K562 (cell line): Measurements from ENCODE around the gene PCSK7.

Experiments used
- CBFB ChIP-seq: sonication (generic); formaldehyde crosslinking; IDR thresholded peaks from 2 replicates; pipeline ENCODE4 v1.4.0; 2020; ENCODE audit warnings: mild to moderate bottlenecking, missing genetic modification reagents
- FOXJ3 ChIP-seq: sonication (generic); formaldehyde crosslinking; IDR thresholded peaks from 2 replicates; pipeline ENCODE4 v1.4.0; 2020; ENCODE audit warnings: mild to moderate bottlenecking, missing genetic modification reagents
- GTF2F1 ChIP-seq: IDR thresholded peaks from 2 replicates; pipeline ENCODE4 v1.6.1; 2011; ENCODE audit warnings: low read depth, low read length, improper control_type of control experiment
- HDGF ChIP-seq: fragments of 450-650 bp; IDR thresholded peaks from 2 replicates; pipeline ENCODE4 v1.6.1; 2016
- L3MBTL2 ChIP-seq: fragments of 450-650 bp; IDR thresholded peaks from 2 replicates; pipeline ENCODE4 v1.6.1; 2016; ENCODE audit warnings: mild to moderate bottlenecking, moderate library complexity
- NR2C1 ChIP-seq, 2 experiments: fragments of 450-650 bp; IDR thresholded peaks; 2 replicates each; pipeline ENCODE4 v1.6.1; 2017; ENCODE audit warnings: mild to moderate bottlenecking in 2 of 2, antibody characterized with exemption in 1 of 2, inconsistent platforms in 1 of 2, missing compliant biosample characterization in 1 of 2, missing genetic modification characterization in 1 of 2
- RBM15 ChIP-seq: fragments of 200-400 bp; formaldehyde crosslinking; IDR thresholded peaks from 2 replicates; pipeline ENCODE4 v1.6.1; 2018; ENCODE audit warnings: mild to moderate bottlenecking, low read length, moderate library complexity; ENCODE audit not compliant: insufficient read depth
- RFX7 ChIP-seq: fragments of 250-450 bp; sonication (Bioruptor Pico); IDR thresholded peaks from 2 replicates; pipeline ENCODE4 v1.5.1; 2021; ENCODE audit warnings: mild to moderate bottlenecking
- SREBF1 ChIP-seq: fragments of 150-350 bp; IDR thresholded peaks from 2 replicates; pipeline ENCODE4 v1.6.1; 2014; ENCODE audit warnings: antibody characterized with exemption, low read depth, low read length, borderline replicate concordance
- TAF1 ChIP-seq: IDR thresholded peaks from 2 replicates; pipeline ENCODE4 v1.6.1; 2011; ENCODE audit warnings: mild to moderate bottlenecking, low read length, moderate library complexity; ENCODE audit not compliant: insufficient read depth, control insufficient read depth, severe bottlenecking; ENCODE audit errors: extremely low read depth
- TRIM25 ChIP-seq: fragments of 450-650 bp; IDR thresholded peaks from 2 replicates; pipeline ENCODE4 v1.7.0; 2016; ENCODE audit warnings: borderline replicate concordance
- TF ChIP-seq, protein P1 (sequence below): fragments of 250-450 bp; sonication (Bioruptor Pico); IDR thresholded peaks from 2 replicates; pipeline ENCODE4 v1.8.0; 2021; ENCODE audit warnings: borderline replicate concordance, mild to moderate bottlenecking, moderate library complexity; ENCODE audit not compliant: poor library complexity, severe bottlenecking
- TF ChIP-seq, protein P2 (sequence below): sonication (generic); formaldehyde crosslinking; IDR thresholded peaks from 2 replicates; pipeline ENCODE4 v1.8.0; 2022; ENCODE audit warnings: missing genetic modification reagents, mild to moderate bottlenecking, borderline replicate concordance

DNA sequence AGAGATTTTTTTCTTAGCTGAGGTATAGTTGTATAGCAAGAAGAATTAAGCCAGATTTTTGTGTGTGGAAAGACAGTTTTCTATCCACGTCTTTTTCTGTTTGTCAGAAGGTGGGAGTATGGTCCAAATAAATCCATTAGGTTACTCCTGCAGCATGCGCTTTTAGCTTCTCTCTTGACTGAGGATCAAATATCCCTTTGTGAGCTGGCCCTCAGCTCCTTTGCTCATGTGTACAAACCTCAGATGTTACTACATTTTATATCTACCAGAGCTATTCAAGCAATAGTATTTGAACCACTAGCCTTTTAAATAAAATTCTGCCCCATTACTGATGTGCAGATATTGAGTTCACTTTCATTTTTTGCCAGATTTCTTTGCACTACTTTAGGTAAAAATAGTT, 62.1 kb downstream of the PCSK7 start:
- no peak for TF ChIP-seq GTF2F1
- TF ChIP-seq, protein P1, sequence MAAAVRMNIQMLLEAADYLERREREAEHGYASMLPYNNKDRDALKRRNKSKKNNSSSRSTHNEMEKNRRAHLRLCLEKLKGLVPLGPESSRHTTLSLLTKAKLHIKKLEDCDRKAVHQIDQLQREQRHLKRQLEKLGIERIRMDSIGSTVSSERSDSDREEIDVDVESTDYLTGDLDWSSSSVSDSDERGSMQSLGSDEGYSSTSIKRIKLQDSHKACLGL, result no peak
- no peak for TF ChIP-seq SREBF1
- TF ChIP-seq, protein P2, sequence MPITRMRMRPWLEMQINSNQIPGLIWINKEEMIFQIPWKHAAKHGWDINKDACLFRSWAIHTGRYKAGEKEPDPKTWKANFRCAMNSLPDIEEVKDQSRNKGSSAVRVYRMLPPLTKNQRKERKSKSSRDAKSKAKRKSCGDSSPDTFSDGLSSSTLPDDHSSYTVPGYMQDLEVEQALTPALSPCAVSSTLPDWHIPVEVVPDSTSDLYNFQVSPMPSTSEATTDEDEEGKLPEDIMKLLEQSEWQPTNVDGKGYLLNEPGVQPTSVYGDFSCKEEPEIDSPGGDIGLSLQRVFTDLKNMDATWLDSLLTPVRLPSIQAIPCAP (CRISPR knock-in tag), result no peak
- TF ChIP-seq RFX7 (CRISPR knock-in tag), result no peak
- no peak for TF ChIP-seq RBM15
- no peak for TF ChIP-seq HDGF
- TF ChIP-seq NR2C1 (IDR thresholded peaks at IDR 0.05), result no peak
- no peak for TF ChIP-seq NR2C1 (tag; IDR thresholded peaks at IDR 0.05)
- no peak for TF ChIP-seq TRIM25
- no peak for TF ChIP-seq CBFB (CRISPR knock-in tag)
- no peak for TF ChIP-seq FOXJ3 (CRISPR knock-in tag)
- no peak for TF ChIP-seq TAF1
- TF ChIP-seq L3MBTL2, result no peak
